ENCODE measurements around the gene RABL2B. TPM values are rescaled to one million over a fixed set of nuclear protein-coding genes. Genes with fewer than 3 reads are reported as not detected.

The RABL2B gene
- polyA plus RNA-seq, 4 donors: 37.8 to 93.9 (median 64.9) TPM

DNA sequence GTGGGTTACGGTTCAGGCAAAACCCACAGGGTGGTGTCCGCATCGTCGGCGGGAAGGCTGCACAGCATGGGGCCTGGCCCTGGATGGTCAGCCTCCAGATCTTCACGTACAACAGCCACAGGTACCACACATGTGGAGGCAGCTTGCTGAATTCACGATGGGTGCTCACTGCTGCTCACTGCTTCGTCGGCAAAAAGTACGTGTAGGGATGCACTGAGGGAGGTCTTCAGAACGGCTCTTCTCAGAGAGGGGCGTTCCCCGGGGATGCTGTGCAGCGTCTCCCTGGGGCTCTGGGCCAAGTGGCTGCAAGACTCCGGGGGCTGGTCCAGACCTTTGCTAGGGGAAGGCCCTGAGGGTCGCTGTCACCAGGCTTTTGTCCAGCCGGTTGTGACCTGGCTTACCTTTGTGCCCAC is 44.2 kb downstream of the RABL2B start:
- no peak for DNase-seq (ENCODE audit: low read depth in 4 of 4, low spot score in 2 of 4)

- no peak for DNase-seq (ENCODE audit: low read depth in 4 of 4, low spot score in 2 of 4)
Observed at GRCh38 chr22:50738649-50739227, 44.7 kb downstream of the RABL2B start.

DNA sequence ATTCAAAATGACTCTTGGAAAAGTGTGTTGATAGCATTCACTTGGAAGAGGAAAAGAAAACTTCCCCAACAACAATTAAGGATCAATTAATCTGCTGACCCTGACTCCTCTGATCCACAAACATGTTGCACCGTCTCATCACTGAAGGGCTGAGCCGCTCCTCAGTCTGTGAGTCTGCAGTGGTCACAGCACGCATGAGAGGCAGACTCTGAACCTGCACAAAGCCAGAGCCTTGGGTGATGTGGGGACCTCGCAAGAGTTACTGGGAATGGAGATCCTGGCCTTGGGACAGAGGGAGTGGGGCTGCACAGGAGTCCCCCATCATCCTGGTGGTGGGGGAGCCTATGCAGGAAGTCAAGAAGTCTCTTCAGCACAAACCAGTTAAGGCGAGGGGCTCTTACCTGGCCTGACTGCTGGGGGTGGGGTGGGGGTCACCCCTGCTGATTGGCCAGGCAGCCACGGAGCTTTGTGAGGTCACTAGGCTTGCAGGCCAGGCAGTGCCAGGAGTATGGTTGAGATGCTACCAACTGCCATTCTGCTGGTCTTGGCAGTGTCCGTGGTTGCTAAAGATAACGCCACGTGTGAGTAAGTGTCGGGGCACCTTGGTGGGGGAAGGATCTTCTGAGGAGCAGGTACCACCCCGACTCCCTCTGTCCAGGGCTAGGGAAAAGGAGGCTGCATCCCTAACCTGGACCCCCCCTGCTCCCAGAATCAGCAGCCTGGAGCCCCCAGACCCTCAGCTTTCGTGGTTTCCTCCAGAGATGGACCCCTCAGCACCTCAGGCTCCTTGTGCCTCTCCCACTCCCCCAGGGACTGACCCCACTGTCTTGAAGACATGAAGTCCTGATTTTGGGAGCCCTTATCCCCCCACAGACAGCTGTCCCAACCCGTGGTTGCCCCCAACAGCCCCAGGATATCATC is 45.4 kb downstream of the RABL2B start, which contains the start of gene ACR:
TSS of gene ACR (plus strand) at position 477 of the 921 bp plus-strand sequence. CDS start at position 509, 32 bp downstream.
- DNase-seq (ENCODE audit: low read depth in 4 of 4, low spot score in 2 of 4): no peak

DNA sequence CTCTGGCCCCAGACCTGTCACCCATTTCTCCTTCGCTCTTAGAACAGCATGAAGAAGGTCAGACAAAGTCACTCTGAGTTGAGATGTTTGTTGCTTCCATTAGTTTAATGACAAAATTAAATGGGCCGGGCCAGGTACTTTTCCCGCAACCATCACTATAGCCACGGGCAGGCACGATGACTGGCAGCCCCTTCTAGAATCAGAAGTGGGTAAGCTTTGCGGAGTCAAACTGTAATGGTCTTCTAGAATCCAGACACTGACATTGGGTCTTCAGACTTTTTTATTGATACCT is 47.8 kb downstream of the RABL2B start:
- DNase-seq (ENCODE audit: low read depth in 4 of 4, low spot score in 2 of 4): no peak

DNA sequence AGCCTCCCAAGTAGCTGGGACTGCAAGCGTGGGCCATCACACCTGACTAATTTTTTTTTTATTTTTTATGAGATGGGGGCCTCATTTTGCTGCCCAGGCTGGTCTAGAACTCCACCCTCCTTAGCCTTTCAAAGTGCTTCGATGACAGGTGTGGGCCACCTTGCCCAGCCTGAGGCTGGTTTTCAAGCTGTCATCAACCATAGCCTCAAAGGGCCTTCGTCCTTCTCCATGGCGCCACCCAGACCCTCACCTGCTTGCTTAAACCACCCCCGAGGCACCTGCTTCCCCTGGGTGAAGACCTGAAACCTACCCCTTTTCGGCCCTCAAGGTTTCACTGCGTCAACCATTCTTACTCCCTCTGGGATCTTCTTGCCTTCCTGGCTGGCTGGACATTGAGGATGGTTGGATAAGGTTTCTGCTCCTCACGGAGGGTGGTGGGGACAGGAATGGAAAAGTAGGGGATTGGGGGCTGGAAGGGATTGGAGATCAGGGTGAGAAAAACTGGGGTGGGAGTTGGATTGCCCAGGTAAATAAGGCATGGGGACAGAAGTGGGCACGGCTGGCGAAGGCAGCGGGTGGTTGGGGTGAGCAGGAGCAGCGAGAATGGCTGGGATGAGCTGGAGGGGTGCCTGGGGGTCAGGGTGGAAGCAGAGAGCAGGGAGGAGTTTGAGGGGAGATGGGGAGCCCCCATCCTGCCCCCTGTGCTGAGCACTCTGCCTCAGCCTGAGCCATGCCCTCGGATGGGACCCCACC is 48.3 kb downstream of the RABL2B start:
- no peak for DNase-seq (ENCODE audit: low read depth in 4 of 4, low spot score in 2 of 4)

DNA sequence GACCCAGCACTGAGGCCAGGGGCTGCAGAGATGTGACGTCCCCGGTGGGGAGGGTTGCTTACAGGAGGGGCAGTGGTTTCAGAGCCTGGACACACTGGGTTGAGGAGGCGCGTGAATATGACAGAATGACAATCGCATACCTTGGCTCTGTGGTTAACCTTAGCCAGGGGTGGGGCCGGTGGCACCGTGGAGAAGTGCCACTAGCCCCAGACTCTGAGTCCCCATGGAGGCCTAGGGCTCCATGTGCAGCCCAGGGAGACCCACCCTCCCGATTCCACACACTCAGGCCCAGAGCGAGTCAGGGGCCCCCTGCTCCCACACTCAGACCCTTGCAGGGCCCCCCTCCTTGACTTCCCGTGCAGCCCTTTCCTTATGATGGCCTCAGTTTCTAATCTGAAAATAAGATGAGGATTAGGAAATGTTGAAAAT is 49.1 kb downstream of the RABL2B start:
- no peak for DNase-seq (ENCODE audit: low read depth in 4 of 4, low spot score in 2 of 4)

GRCh38 chr22:50733521-50734342 is 49.7 kb downstream of the RABL2B start:
- DNase-seq (ENCODE audit: low read depth in 4 of 4, low spot score in 2 of 4): no peak

GRCh38 chr22:50732681-50733080 is 50.8 kb downstream of the RABL2B start:
- DNase-seq (ENCODE audit: low read depth in 4 of 4, low spot score in 2 of 4): no peak

DNA sequence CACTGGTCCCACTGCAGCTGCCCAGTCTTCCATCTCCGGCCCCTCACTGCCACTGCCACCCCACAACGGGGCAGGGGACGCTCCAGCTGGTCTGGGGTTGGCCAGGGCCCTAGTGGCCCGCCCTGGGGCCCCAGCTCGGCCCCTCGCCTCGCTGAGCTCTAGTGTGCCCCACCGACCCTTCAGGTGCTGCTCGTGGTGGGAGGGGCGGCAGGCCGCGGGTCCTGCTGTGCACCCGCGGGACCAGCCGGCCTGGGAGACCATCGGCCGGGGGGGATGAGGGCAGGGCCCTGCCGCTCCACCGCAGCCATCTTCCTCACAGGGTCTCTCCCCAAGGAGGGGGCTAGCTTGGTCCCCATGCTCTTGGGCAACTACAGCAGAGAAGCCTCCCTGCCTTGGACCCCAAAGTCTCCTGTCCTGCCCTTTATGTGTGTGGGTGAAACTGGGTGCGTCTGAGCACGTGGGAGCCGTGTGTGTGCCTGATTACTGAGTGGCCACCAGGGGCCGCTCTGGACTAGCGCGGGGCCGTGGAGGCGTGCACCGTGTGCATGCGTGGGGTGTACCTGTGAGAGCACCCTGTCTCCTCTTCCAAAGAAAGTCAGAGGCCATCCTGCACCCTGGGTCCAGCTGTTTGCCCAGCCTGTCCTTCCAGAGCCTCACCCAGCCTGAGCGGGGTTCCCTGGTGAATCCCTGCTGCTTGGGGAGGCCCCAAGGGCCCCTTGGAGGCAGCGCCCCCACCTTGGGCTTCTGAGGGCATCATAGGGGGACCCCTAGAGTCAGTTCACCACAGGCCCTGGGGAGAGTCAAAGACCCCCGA is 51.4 kb downstream of the RABL2B start:
- DNase-seq (ENCODE audit: low read depth in 4 of 4, low spot score in 2 of 4): no peak

GRCh38 chr22:50730941-50731661 is 52.3 kb downstream of the RABL2B start:
- DNase-seq (ENCODE audit: low read depth in 4 of 4, low spot score in 2 of 4): no peak

- no peak for DNase-seq (ENCODE audit: low read depth in 4 of 4, low spot score in 2 of 4)
Observed at GRCh38 chr22:50730013-50730891, 53.2 kb downstream of the RABL2B start.

- DNase-seq (ENCODE audit: low read depth in 4 of 4, low spot score in 2 of 4): no peak
Observed at GRCh38 chr22:50729391-50730012, 53.9 kb downstream of the RABL2B start.

DNA sequence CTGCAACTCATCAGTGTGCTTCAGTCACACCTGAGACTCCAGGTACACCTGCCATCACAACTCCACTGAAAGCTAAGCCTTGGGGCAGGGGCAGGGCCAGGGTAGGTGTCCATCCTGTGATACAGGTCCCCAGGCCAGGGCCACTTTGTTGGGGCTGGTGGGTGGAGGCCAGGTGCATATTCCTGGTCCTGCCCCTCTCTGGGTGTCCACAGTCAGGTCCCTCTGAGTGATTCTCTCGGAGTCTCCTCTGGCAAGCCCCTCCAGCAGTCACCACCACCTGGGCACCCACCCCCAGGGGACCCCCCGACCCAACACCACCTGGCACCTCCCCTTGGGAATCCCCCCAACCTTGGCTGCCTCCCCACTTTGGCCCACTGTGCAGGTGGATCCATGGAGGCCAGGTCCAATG is 54.9 kb downstream of the RABL2B start:
- DNase-seq (ENCODE audit: low read depth in 4 of 4, low spot score in 2 of 4): no peak

DNA sequence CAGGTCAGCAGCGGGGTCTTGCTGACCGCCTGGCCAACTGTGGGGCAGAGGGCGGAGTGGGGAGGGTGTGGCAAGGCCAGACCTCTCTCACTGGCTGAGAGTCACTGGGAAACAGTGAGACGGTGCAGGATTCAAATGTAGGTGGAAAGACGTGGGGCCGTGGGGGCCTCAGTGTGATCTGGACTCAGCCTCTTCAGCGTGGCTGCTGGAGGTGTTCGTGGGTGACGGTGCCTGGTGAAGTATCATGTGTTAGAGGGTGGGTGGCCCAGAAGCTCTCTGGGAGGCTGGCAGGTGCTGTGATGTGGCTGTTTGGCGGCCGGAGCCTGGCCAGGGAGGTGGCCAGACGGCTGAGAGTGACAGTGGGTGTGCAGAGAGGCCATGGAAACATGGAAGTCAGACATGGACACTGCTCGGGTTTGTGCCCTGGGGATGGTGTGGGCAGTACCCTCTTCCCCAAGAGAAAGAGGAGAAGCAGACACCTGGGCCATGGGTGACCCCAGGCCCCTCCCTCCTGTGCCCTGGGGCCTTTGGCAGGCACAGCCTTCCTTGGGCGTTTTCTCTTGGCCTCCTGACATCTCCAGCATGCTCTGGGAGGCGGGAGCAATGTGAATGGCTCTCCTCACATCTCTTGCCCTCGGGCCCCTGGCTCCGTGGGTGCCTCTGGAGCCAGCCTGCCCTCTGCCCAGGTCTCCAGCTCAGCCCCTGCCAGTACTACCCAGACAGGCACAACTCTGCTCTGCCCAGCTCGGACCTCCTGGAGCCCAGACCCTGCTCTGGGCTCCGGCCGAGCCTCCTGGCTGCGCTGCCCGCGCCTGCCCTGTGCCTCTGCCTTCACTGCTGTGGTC is 55.5 kb downstream of the RABL2B start:
- DNase-seq (ENCODE audit: low read depth in 4 of 4, low spot score in 2 of 4): no peak

GRCh38 chr22:50726643-50727340 is 56.6 kb downstream of the RABL2B start:
- no peak for DNase-seq (ENCODE audit: low read depth in 4 of 4, low spot score in 2 of 4)

DNA sequence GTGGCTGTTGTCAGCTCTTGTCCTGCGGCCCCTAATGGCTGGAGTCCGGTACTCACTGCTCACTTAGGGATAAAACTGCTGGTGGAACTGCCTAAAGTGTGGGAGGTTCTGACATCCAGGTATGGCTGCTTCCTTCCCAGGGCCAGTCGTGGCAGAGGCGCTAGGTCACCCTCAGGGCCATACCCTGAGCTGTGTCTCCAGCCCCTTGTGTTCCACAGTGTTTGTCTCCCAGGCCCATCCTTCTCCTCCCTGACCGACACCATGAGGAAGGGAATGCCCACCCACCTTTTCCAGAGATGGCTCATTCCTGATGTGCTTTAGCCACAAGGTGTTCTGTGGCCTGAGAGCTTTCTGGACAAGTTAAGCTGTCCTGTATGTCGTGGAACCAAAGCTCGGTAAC is 57.8 kb downstream of the RABL2B start:
- DNase-seq (ENCODE audit: low read depth in 4 of 4, low spot score in 2 of 4): no peak

All from left renal cortex interstitium (tissue), 4 donors.